K562 (cell line): ENCODE measurements around the gene LYPD6B. TPM values are rescaled to one million over a fixed set of nuclear protein-coding genes. Genes with fewer than 3 reads are reported as not detected.

Experiments
- ATAC-seq: fragments of 200-7000 bp; cut with Tn5 transposase; 3 replicates; pipeline ENCODE4 v1.9.1; 2020; ENCODE audit warnings: moderate library complexity
- BruUV-seq: library from RNA; stranded (reverse); fragments of 400-500 nt; replicated peaks from 2 replicates; lab custom pipeline; 2021; lab: Mats Ljungman, UMichigan
- CTCF ChIA-PET: fragments of 300-600 bp; formaldehyde crosslinking; extraction: SDS; loops from one replicate; lab custom pipeline; 2021; ENCODE audit warnings: low intra/inter-chr PET ratio; lab: Yijun Ruan, JAX
- POLR2A ChIA-PET: fragments of 300-600, 350-650 bp; sonication (Branson Sonifier 250); formaldehyde crosslinking; extraction: SDS; loops from one replicate; lab custom pipeline; 2021; ENCODE audit warnings: antibody characterized with exemption, inconsistent platforms; lab: Yijun Ruan, JAX
- DNase-seq, 4 experiments: peaks; one replicate each; pipeline versions ENCODE4 v3.0.0 to v3.0.0-alpha.2; 2011 to 2018; ENCODE audit warnings: low spot score in 3 of 4, mixed read lengths in 3 of 4; ENCODE audit errors: extremely low read depth in 1 of 4
- FAIRE-seq: peaks from 2 replicates; lab custom pipeline; 2011; peaks lifted over from hg19 to GRCh38; lab: Jason Lieb, UNC
- H2AFZ ChIP-seq: 2 replicates; pipeline ENCODE4 v1.6.0; 2011; ENCODE audit warnings: low read depth, low read length, control low read depth, inconsistent platforms
- H3K27ac ChIP-seq: fragments of 200-600 bp; 3 replicates; pipeline ENCODE4 v1.8.0; 2011; ENCODE audit warnings: low read depth, mild to moderate bottlenecking, control low read depth, inconsistent platforms, low read length, moderate library complexity, mixed read lengths; ENCODE audit errors: extremely low read depth
- H3K27me3 ChIP-seq, 2 experiments: fragments of 300-600 bp in 1 of 2; 2 replicates in 1 of 2; 3 replicates in 1 of 2; pipeline versions ENCODE4 v1.6.0 to v1.8.0; 2011; ENCODE audit warnings: inconsistent platforms in 2 of 2, low read length in 2 of 2, mild to moderate bottlenecking in 1 of 2, mixed read lengths in 1 of 2, moderate library complexity in 1 of 2; ENCODE audit not compliant: control insufficient read depth in 2 of 2, insufficient read depth in 2 of 2
- H3K36me3 ChIP-seq: fragments of 300-600 bp; 3 replicates; pipeline ENCODE4 v1.8.0; 2011; ENCODE audit warnings: mild to moderate bottlenecking, low read length, inconsistent platforms; ENCODE audit not compliant: control insufficient read depth, insufficient read depth
- H3K4me1 ChIP-seq, 2 experiments: fragments of 200-600 bp in 1 of 2; replicated peaks in 1 of 2; 2 replicates in 1 of 2; 3 replicates in 1 of 2; pipeline versions ENCODE4 v1.5.1 to v1.8.0; 2011; ENCODE audit warnings: inconsistent platforms in 2 of 2, low read length in 2 of 2, mild to moderate bottlenecking in 1 of 2, mixed read lengths in 1 of 2, moderate library complexity in 1 of 2; ENCODE audit not compliant: control insufficient read depth in 2 of 2, insufficient read depth in 2 of 2
- H3K4me2 ChIP-seq: 2 replicates; pipeline ENCODE4 v1.6.1; 2011; ENCODE audit warnings: low read length, control low read depth, inconsistent platforms, mixed read lengths; ENCODE audit not compliant: insufficient read depth
- H3K4me3 ChIP-seq: fragments of 200-600 bp; sonication (generic), shearing (Covaris generic); 2 replicates; pipeline ENCODE4 v1.5.1; 2016; ENCODE audit warnings: control low read depth, inconsistent platforms
- H3K79me2 ChIP-seq: fragments of 200-600 bp; 3 replicates; pipeline ENCODE4 v1.8.0; 2011; ENCODE audit warnings: low read length, inconsistent platforms; ENCODE audit not compliant: control insufficient read depth, insufficient read depth
- H3K9ac ChIP-seq, 2 experiments: 2 replicates each; pipeline versions ENCODE4 v1.6.0 to v1.6.1; 2011; ENCODE audit warnings: low read depth in 2 of 2, low read length in 2 of 2, control low read depth in 1 of 2, inconsistent platforms in 1 of 2, mild to moderate bottlenecking in 1 of 2, mixed read lengths in 1 of 2; ENCODE audit not compliant: insufficient read depth in 1 of 2
- H3K9me1 ChIP-seq: one replicate; pipeline ENCODE4 v1.6.0; 2011; ENCODE audit warnings: inconsistent platforms, mild to moderate bottlenecking, low read length, moderate library complexity; ENCODE audit not compliant: control insufficient read depth, insufficient read depth
- H3K9me3 ChIP-seq: replicated peaks from 2 replicates; pipeline ENCODE4 v1.5.1; 2011; ENCODE audit warnings: low read depth, low read length, inconsistent platforms; ENCODE audit not compliant: control insufficient read depth, insufficient read depth
- H4K20me1 ChIP-seq: replicated peaks from 2 replicates; pipeline ENCODE4 v1.6.1; 2011; ENCODE audit warnings: low read length, inconsistent platforms, mixed read lengths; ENCODE audit not compliant: control insufficient read depth, insufficient read depth
- CEBPG ChIP-seq, 3 experiments: fragments of 200-800 bp in 1 of 3; sonication (Bioruptor generic) in 1 of 3; sonication (generic) in 1 of 3; formaldehyde crosslinking in 1 of 3; IDR thresholded peaks in 2 of 3; conservative IDR thresholded peaks in 1 of 3; 2 replicates each; pipeline versions ENCODE4 v1.6.1 to v1.8.0; 2016 to 2022; ENCODE audit warnings: missing compliant biosample characterization in 2 of 3, missing genetic modification characterization in 2 of 3, mild to moderate bottlenecking in 1 of 3, missing genetic modification reagents in 1 of 3
- DACH1 ChIP-seq: fragments of 450-650 bp; IDR thresholded peaks from 2 replicates; pipeline ENCODE4 v1.6.1; 2018; ENCODE audit not compliant: partially characterized antibody
- PBX2 ChIP-seq, 2 experiments: IDR thresholded peaks in 1 of 2; conservative IDR thresholded peaks in 1 of 2; 2 replicates each; pipeline ENCODE4 v1.6.1; 2016; ENCODE audit warnings: low read depth in 2 of 2, mild to moderate bottlenecking in 1 of 2, missing compliant biosample characterization in 1 of 2, missing genetic modification characterization in 1 of 2, moderate library complexity in 1 of 2
- WGBS: fragments of 100-300 bp; shearing (Covaris generic); methylation state at CpG from one replicate; pipeline ENCODE4 v1.1.6; 2016; ENCODE audit warnings: low coverage, mixed read lengths; ENCODE audit not compliant: insufficient coverage; ENCODE audit errors: missing lambda C conversion rate; 5-methylcytosine and 5-hydroxymethylcytosine counted together
- in situ Hi-C: fragments of 300-500 bp; cut with MboI; formaldehyde crosslinking; loops from 4 replicates; pipeline ENCODE4 v1.15.0; 2018; ENCODE audit warnings: inconsistent platforms, mixed read lengths
- intact Hi-C: fragments of 100-400 bp; cut with micrococcal nuclease; formaldehyde crosslinking; loops from 2 replicates; pipeline ENCODE4 v1.14.2; 2022
- polyA plus RNA-seq, 8 experiments: library from polyadenylated mRNA; depleted of rRNA in 4 of 8; stranded (reverse) in 5 of 8; unstranded in 3 of 8; fragments of >200 nt; fragmentation: Nextera tagmentation in 2 of 8; fragmentation: Illumina TruSeq in 1 of 8; extraction: Ambion mirVana in 2 of 8; extraction: Trizol in 1 of 8; gene quantifications; 2 replicates each; pipeline versions ENCODE4 v1.2.1 to v1.2.3, GENCODE V29; 2011 to 2014; ENCODE audit warnings: inconsistent platforms in 1 of 8, missing spikeins in 1 of 8
- total RNA-seq, 7 experiments: library from RNA; depleted of rRNA in 6 of 7; stranded (reverse); fragments of >200 nt in 6 of 7; fragmentation: Illumina TruSeq in 2 of 7; extraction: Trizol in 2 of 7; gene quantifications; 2 replicates each; pipeline versions ENCODE4 v1.2.1 to v1.2.3, GENCODE V29; 2011 to 2021; ENCODE audit warnings: low replicate concordance in 1 of 7

The LYPD6B gene
- total and polyA plus RNA-seq, 9 of the 15 experiments (the other 6 are each of a cell fraction or from before 2014, with no cell fraction given) = not detected

GRCh38 chr2:149055751-149056150, 17.3 kb downstream of the LYPD6B start:
- in situ Hi-C loops (no loop called here), intact Hi-C loops (no loop called here)
- Histone ChIP-seq H2AFZ (no peak overlapping the region), H3K4me3 (no peak overlapping the region), H3K9me1 (no peaks in the 10 kb centered on the region), H3K4me2 (no peak overlapping the region), H3K27me3 (no peaks in the 10 kb centered on the region), H3K9me3 (no peaks in the 10 kb centered on the region), H4K20me1 (no peaks in the 10 kb centered on the region), H3K27ac (no peak overlapping the region), H3K9ac (no peak overlapping the region), H3K4me1 (no peaks in the 10 kb centered on the region), H3K36me3 (no peaks in the 10 kb centered on the region), H3K79me2 (no peaks in the 10 kb centered on the region)
- ChIA-PET POLR2A (no interaction called here), CTCF (no interaction called here)
- ATAC-seq (no peak), FAIRE-seq (no peak), DNase-seq (no peak)
- no peak for TF ChIP-seq CEBPG (CRISPR knock-in tag; IDR thresholded peaks at IDR 0.05)
- TF ChIP-seq CEBPG (tag; conservative IDR thresholded peaks at IDR 0.05 in 1 of 2, IDR thresholded peaks at IDR 0.05 in 1 of 2) = no peak
- 0% methylated on average over 1 of the region's 1 CpG for WGBS
- no TSS peak for BruUV-seq

GRCh38 chr2:149056541-149057255, 18.2 kb downstream of the LYPD6B start:
- Histone ChIP-seq H3K27me3 (no peaks in the 10 kb centered on the region), H3K36me3 (no peaks in the 10 kb centered on the region), H3K27ac (no peak overlapping the region), H3K9me3 (no peaks in the 10 kb centered on the region), H3K9me1 (no peaks in the 10 kb centered on the region), H2AFZ (no peak overlapping the region), H3K4me3 (no peak overlapping the region), H3K4me2 (no peak overlapping the region), H3K9ac (no peak overlapping the region), H4K20me1 (no peaks in the 10 kb centered on the region), H3K4me1 (no peaks in the 10 kb centered on the region), H3K79me2 (no peaks in the 10 kb centered on the region)
- ChIA-PET POLR2A (no interaction called here), CTCF (no interaction called here)
- DNase-seq = no peak
- BruUV-seq = no TSS peak
- intact Hi-C loops = no loop called here
- TF ChIP-seq DACH1 (no peak), PBX2 (CRISPR knock-in tag; IDR thresholded peaks at IDR 0.05; ENCODE audit: low read depth) (no peak), PBX2 (tag; conservative IDR thresholded peaks at IDR 0.05; ENCODE audit: low read depth) (0 out of 2 replicates have a peak, but pooled peaks have one; percentile 17)
- 0% methylated on average over 6 of the region's 6 CpGs for WGBS
- no peak for ATAC-seq
- in situ Hi-C loops = no loop called here
- no peak for FAIRE-seq
